Measurements from ENCODE around the gene CST3.

The CST3 gene

DNA sequence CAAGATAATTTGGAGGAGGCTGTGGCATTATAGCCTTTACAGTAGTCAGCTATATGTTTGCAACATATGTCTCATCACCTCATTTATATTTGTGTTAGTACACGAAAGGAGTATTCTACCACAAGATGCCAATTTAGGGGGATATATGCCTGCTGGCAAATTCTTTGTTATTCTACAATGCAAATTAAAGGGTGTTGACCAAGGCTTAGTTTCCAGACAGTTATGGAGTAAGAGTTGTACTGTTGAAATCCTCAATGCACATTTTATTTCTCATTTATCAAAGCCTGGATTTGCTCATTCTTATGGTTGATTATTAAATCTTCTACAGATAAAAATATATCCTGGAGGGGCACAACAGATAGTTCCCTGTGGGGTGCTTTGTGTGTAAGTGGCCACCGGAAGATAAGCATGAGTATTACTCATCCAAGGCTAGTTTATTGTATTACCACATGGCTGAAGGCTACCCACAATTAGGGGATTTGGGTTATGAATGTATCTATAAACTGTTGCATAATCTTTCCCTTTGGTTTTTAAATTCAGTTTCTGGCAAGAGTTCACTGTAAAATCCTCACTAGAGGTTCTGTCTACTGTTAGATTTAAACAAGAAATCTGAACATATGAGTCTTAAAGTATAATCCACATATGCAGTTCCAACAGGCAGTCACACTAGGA lies 41.0 kb downstream of the CST3 start:
- no peak for DNase-seq

DNA sequence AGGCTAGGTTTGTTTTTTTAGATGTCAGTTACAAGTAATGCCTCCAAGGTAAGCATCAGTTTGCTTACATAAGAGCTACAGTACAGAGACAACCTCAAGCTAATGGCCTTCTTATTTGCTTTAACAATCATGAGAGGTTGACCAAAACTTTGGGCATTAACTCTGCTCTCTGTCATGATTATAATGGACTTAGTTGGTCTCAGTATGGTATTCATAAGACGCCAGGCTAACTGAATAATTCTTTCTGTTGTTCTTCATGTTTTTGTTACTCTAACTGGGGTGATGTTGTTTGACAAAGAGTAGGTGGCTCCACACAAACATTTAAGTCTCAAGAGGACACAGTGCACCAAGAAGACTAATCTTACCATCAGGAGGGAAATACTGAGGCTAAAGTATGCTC lies 41.8 kb downstream of the CST3 start:
- DNase-seq = no peak

DNA sequence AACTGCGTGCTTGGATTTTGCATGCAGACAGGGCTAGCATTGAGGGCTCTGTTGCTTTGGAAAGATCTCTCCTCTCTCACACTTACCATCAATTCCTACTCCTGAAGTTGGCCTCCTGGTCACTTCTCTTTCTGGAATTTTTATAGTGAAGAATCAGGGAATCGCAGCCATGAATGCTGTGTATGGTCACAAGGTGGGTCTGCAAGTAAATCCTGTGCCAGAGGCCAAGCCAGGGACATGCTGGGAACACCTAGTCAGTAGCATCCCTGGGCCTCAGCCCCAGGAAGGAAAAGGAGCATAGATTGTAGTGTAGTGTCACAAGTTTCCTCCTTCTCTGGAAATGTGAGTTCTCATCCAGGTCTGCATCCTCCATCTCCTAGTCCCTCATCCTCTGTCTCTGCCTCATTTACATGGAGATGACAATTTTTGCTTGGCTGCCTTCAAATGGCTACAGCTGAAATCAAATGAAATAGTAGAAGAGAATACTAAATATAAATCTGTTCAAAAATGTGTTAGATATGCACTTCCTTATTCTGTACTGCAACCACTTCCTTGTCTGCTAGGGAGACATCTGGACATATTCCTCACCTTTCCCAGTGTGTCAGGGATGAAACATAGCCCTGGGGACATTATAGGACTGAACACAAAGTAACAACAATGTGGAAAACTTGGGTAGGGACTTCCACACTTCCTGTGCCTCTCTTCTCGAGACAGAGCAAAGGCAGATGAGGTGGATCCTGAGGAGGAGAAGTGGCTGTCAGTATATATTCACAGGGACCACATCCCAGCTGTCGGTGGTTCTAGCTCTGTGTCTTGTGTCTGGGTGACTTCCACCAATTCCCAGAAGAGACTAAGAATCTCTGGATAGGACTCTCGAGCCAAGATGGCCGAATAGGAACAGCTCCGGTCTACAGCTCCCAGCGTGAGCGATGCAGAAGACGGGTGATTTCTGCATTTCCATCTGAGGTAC lies 49.0 kb downstream of the CST3 start:
- DNase-seq = no peak

DNA sequence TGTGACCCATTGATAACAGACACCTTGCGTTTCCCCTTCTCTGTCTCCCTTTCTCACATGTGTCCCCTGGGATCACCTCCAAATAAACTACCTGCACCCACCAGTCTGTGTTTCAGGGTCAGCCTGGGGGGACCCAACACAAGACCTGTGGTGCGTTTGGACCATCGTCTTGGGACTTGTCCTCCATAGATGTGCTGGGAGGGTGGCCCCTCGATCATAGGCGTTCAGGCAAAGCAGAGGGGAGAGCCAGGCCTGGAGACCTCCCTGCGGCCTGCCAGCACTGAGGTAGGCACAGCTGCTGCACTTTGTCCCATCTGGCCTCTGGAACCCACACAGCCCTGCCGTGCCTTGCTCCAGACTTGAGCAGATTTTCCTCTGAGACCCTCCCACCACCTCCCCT lies 50.1 kb downstream of the CST3 start:
- DNase-seq = no peak

DNA sequence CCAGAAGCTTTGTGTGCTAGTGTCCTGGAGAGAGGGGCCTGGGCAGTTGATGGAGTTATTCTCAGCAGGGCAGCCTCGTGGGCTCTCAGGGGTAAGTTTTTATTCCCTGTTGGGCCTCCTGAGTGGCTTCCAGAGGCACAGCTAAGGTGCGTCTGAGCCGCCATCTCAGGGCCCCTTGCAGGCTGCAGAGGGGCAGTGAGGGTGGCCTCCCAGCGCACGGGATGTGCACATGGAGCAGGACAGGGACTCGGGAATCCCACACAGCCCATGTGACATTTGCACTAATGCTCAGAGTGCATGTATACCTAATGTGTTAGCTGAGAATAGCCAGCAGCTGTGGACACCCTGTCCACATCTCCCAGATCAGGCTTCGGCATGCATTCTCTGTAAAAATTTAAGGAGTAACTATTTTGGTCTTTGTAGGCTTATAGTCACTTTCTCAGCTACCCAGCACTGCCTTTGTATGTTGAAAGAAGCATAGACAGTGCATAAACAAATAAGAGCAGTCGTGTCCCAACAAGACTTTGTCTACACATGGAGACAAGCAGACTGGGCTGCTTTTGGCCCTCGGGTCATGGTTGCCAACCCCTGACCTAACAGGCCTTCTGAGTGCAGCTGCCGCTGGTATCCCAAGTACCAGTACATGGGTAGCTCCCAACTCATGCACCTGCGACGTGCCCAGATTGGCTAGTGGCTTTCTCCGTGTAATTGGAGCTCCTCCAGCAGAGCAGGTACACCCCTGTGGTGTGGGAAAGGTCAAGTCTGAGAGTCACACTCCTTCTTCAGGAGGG lies 50.8 kb downstream of the CST3 start:
- no peak for DNase-seq

DNA sequence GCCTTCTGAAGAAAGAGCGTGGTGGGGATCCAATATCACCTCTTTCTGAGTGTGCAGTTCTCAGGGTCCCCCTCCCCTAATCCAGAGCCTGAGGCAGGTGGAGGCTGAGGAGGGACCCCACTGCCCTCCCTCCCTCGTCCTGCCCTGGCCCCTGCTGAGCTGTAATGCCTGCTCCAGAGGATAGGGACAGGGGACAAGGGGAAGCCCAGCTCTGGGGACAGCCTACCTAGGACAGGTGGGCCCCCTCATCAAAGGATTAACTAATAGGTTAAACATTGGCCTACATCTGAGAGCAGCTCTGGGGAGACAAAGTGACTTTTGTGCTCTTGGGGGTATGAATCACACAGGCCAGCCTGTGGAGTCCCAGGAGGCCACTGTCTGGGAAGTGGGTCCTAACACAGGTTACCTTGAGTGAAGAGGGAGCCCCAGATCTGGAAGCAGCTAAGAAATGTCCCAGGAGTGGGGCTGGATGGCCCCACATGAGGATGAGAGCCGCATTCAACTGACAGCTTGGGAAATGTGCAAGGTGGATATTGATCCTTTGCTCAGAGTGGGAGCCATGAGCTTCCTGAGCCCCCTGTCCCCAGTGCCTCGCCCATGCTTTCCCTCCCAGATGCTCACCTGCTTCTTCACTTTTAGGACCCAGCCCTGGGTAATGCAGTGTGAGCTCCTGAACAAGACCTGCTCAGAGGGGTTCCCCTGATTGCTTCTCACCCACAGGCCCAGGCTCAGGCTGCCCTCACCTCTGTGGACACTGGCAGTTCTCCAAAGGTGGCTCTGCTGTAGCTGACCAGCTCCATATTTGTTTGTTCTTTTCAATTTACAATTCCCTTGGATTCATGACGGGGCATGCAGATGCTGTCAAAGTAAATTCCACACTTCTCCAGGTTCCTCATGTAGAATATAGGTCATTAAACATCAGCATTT lies 51.7 kb downstream of the CST3 start:
- no peak for DNase-seq

DNA sequence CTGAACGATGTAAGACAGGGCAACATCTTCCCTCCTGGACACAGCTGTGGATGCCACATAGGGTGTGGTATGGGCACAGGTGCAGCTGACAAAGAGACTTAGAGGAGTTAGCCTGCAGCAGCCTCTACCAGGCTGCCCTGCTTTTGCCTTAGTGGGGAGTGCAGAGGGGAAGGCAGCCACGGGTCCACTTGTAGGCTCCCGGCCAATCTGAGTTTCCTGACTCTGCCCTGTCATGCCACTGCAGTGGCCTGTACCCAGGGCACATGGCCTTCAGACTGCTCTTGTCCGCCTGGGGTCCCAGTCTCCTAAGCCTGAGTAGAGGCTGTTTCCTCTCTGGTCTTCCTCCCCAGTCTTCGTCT lies 52.3 kb downstream of the CST3 start:
- no peak for DNase-seq

DNA sequence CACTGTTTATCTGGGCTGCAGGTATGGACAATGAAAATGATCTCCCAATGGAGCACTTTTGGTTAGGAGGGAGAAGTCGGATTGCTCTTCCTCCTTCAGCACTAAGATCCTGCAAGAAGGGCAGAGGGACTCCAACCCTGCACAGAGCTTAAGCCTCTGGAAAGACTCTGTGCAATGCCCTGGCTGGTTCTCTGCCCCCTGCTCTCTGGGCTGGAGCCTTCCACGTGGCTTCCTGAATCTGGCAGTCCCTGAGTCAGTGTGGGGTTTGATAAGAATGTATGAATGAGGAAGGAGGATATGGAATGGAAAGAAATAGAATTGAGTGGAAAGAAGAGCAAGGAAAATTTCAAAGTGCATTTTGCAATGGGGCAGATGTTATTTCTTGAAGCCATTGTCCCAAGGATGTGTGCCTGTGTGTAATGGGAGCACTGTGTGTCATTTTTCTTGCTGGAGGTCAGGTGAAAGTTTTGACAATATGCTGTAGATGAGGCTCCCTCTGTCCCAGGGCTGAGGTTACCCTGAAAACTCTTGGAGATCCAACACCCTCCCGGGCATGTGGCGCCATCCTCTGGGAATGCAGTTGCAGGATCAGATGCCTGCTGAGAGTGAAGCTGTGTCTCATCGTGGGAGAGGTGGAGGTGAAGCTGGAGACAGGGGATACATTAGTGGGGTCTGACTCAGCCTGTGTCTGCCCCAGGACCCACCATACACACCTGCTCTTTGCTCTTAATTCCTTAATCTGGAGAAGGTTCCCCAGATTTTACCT lies 53.1 kb downstream of the CST3 start:
- DNase-seq = no peak

All from NCI-H446 (cell line).